GM10248 (cell line): ENCODE data around the gene C22orf15.

ENCODE experiments used
- CTCF ChIA-PET: fragments of 300-600 bp; sonication (Branson Sonifier 250); formaldehyde crosslinking; extraction: SDS; loops from one replicate; lab custom pipeline; 2021; ENCODE audit warnings: antibody characterized with exemption; lab: Yijun Ruan, JAX
- POLR2A ChIA-PET: fragments of 350-650 bp; sonication (Branson Sonifier 250); formaldehyde crosslinking; extraction: SDS; loops from one replicate; lab custom pipeline; 2020; ENCODE audit warnings: antibody characterized with exemption; lab: Yijun Ruan, JAX
- DNase-seq: peaks from one replicate; pipeline ENCODE4 v3.0.0; 2012; ENCODE audit errors: extremely low spot score
- CTCF ChIP-seq: IDR thresholded peaks from 2 replicates; pipeline ENCODE4 v1.5.1; 2012; ENCODE audit warnings: mild to moderate bottlenecking, low read depth; ENCODE audit errors: extremely low read depth, missing control alignments, control extremely low read depth

C22orf15 gene

GRCh38 chr22:23737696-23738095, 25.1 kb upstream of the C22orf15 start:
- TF ChIP-seq CTCF, result no peak
- ChIA-PET CTCF (interaction anchor here (1.0 to 1.7 kb wide), 4 partner anchors 8 to 12 kb away, joined by 3 to 5 read pairs (median 4); no protein-coding TSS in a partner anchor), POLR2A (no interaction called here)
- no peak for DNase-seq

- no peak for DNase-seq
- ChIA-PET POLR2A (no interaction called here), CTCF (no interaction called here)
- no peak for TF ChIP-seq CTCF
Measured at GRCh38 chr22:23742505-23743264, 20.1 kb upstream of the C22orf15 start.

- CTCF ChIA-PET, result interaction anchor here (1.0 to 1.1 kb wide), 2 partner anchors 10 to 12 kb away, joined by 3 read pairs; partner anchors contain the start of gene VPREB3
- POLR2A ChIA-PET, result no interaction called here
- DNase-seq, result no peak
- TF ChIP-seq CTCF, result no peak
Measured at GRCh38 chr22:23743303-23743705, 19.5 kb upstream of the C22orf15 start.

GRCh38 chr22:23744001-23744400, 18.8 kb upstream of the C22orf15 start:
- POLR2A ChIA-PET, result no interaction called here
- CTCF ChIA-PET, result interaction anchor here (1.0 to 1.4 kb wide), 3 partner anchors 10 to 22 kb away, joined by 3 to 5 read pairs (median 3); partner anchors contain the start of gene VPREB3
- no peak for DNase-seq
- TF ChIP-seq CTCF, result no peak

- no peak for TF ChIP-seq CTCF
- ChIA-PET POLR2A (no interaction called here), CTCF (interaction anchor here (1.0 to 1.6 kb wide), 3 partner anchors 8 to 22 kb away, joined by 3 to 5 read pairs (median 5); no protein-coding TSS in a partner anchor)
- no peak for DNase-seq
Measured at GRCh38 chr22:23744485-23744884, 18.3 kb upstream of the C22orf15 start.

GRCh38 chr22:23745791-23746190, 17.0 kb upstream of the C22orf15 start:
- TF ChIP-seq CTCF, result no peak
- POLR2A ChIA-PET, result no interaction called here
- DNase-seq, result no peak
- CTCF ChIA-PET, result interaction anchor here (0.6 to 1.6 kb wide), 2 partner anchors 9 to 104 kb away, joined by 3 to 5 read pairs; no protein-coding TSS in a partner anchor
